Heart left ventricle (tissue), 16 donors: Measurements from ENCODE around the gene GAMT. TPM values are rescaled to one million over a fixed set of nuclear protein-coding genes. Genes with fewer than 3 reads are reported as not detected.

Experiments used
- ATAC-seq, 4 donors: fragments of 200-7000 bp; cut with Tn5 transposase; one replicate each; pipeline ENCODE4 v1.9.1; 2020 to 2022; ENCODE audit warnings: moderate library complexity in 4 of 4, mild to moderate bottlenecking in 3 of 4, moderate number of reproducible peaks in 1 of 4
- DNase-seq, 5 donors: peaks; one replicate each; pipeline ENCODE4 v3.0.0-alpha.2; 2020
- H3K27ac ChIP-seq, 12 donors: fragments of 200-600 bp; sonication (generic) in 4 of 12; one replicate each; pipeline versions ENCODE4 v1.5.0 to v1.8.0; 2016 to 2022; ENCODE audit warnings: mild to moderate bottlenecking in 2 of 12
- H3K27me3 ChIP-seq, 9 donors: fragments of 200-600 bp; sonication (generic) in 2 of 9; one replicate each; pipeline versions ENCODE4 v1.5.1 to v1.8.0; 2016 to 2022; ENCODE audit warnings: mild to moderate bottlenecking in 3 of 9
- H3K36me3 ChIP-seq, 9 donors: fragments of 200-600 bp; sonication (generic) in 2 of 9; one replicate each; pipeline versions ENCODE4 v1.5.0 to v1.8.0; 2018 to 2022; ENCODE audit warnings: mild to moderate bottlenecking in 2 of 9
- H3K4me1 ChIP-seq, 12 donors: fragments of 200-600 bp; sonication (generic) in 4 of 12; one replicate each; pipeline versions ENCODE4 v1.5.0 to v1.8.0; 2016 to 2022; ENCODE audit warnings: mild to moderate bottlenecking in 3 of 12
- H3K4me3 ChIP-seq, 12 donors: fragments of 200-600 bp; sonication (generic) in 4 of 12; one replicate each; pipeline versions ENCODE4 v1.5.0 to v1.8.0; 2017 to 2022; ENCODE audit warnings: mild to moderate bottlenecking in 9 of 12, moderate library complexity in 4 of 12
- H3K9me3 ChIP-seq, 12 donors: fragments of 200-600 bp; sonication (generic) in 4 of 12; one replicate each; pipeline versions ENCODE4 v1.5.0 to v1.8.0; 2016 to 2022; ENCODE audit warnings: mild to moderate bottlenecking in 1 of 12
- POLR2A ChIP-seq, 2 donors: fragments of 450-650 bp; IDR thresholded peaks; one replicate each; pipeline ENCODE4 v1.6.1; 2017; ENCODE audit warnings: antibody characterized with exemption in 2 of 2, mild to moderate bottlenecking in 2 of 2, moderate library complexity in 2 of 2
- WGBS, 4 donors: extraction: QIAGEN DNeasy Blood & Tissue Kit in 2 of 4; methylation state at CpG; one replicate each; pipeline versions ENCODE4 v1.1.5 to v1.1.7; 2013 to 2018; 5-methylcytosine and 5-hydroxymethylcytosine counted together
- intact Hi-C, 10 donors: fragments of 100-400 bp; cut with DNase I; formaldehyde crosslinking; loops; one replicate each; pipeline versions ENCODE4 v1.11.1 to v1.14.2; 2022
- polyA plus RNA-seq, 2 donors: library from polyadenylated mRNA; stranded (reverse); fragments of 200-250 nt; gene quantifications; one replicate each; pipeline ENCODE4 v1.2.3, GENCODE V29; 2013
- total RNA-seq, 9 donors: library from RNA; depleted of rRNA in 2 of 9; stranded (reverse); fragments of >200 nt in 2 of 9; fragmentation: NEBNext Ultra II Directional in 3 of 9; extraction: Animal tissue kit (Norgen Biotek cat#: 25700) in 3 of 9; gene quantifications; one replicate each; pipeline versions ENCODE4 v1.1.0 to v1.2.4, GENCODE V29; 2016 to 2023
- TF ChIP-seq, protein P1 (sequence below), 12 donors: fragments of 200-600 bp; sonication (generic) in 4 of 12; IDR thresholded peaks; one replicate each; pipeline versions ENCODE4 v1.5.0 to v1.8.0; 2018 to 2022; ENCODE audit warnings: antibody characterized with exemption in 12 of 12, mild to moderate bottlenecking in 5 of 12
- donor health status: ischemic (EF 13 %, LVEDD 7.1; RV severe dilation, severe dysfunction).
- donor health status: healthy with polysubstance abuse.
- donor health status: DM: no; HTN: yes; CAD: no.
- donor health status: DM: no; HTN: no; CAD: no.
- donor health status: ischemic (EF 25% LVEDD 6.9; RV normal size, moderate dysfunction).
- donor health status: ischemic (EF 25% LVEDD 5.7; RV mildly dilated, moderate dysfunction).
- donor health status: healthy.
- donor health status: DM: yes; HTN: yes; CAD: no.
- donor health status: ischemic (EF 35%, LVEDD 5.7; RV mildly dilated, moderate dysfunction).
- donor health status: nonischemic (EF 11% LVEDD 7.7; RV severe dilation, severe dysfunction).
- donor health status: DM: yes; HTN: yes; CAD: no.
- donor health status: PGD.
- donor health status: ischemic (EF 29% LVEDD 5.4; RV normal size, mild dysfunction).
- donor health status: nonischemic (EF 23%, LVEDD 6.1; RV moderate dilation, normal function).

The GAMT gene
- total and polyA plus RNA-seq, 11 donors, result 21.9 to 180 (median 62.5) TPM

- no peak for DNase-seq
- no peaks in the 10 kb centered on the region for H3K27me3 ChIP-seq
- intact Hi-C loops, result no loop called here
- H3K4me1 ChIP-seq, result peaks cover 0 to 28% (median 1%) of the 10 kb centered on the region in 12 donors
- no peak overlapping the region for H3K4me3 ChIP-seq
- 80 to 84% (median 83%) methylated on average over 28 to 35 of the region's 35 CpGs for WGBS, 4 donors
- H3K9me3 ChIP-seq, result no peaks in the 10 kb centered on the region
- TF ChIP-seq, protein P1, sequence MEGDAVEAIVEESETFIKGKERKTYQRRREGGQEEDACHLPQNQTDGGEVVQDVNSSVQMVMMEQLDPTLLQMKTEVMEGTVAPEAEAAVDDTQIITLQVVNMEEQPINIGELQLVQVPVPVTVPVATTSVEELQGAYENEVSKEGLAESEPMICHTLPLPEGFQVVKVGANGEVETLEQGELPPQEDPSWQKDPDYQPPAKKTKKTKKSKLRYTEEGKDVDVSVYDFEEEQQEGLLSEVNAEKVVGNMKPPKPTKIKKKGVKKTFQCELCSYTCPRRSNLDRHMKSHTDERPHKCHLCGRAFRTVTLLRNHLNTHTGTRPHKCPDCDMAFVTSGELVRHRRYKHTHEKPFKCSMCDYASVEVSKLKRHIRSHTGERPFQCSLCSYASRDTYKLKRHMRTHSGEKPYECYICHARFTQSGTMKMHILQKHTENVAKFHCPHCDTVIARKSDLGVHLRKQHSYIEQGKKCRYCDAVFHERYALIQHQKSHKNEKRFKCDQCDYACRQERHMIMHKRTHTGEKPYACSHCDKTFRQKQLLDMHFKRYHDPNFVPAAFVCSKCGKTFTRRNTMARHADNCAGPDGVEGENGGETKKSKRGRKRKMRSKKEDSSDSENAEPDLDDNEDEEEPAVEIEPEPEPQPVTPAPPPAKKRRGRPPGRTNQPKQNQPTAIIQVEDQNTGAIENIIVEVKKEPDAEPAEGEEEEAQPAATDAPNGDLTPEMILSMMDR (IDR thresholded peaks at IDR 0.05), result no peak
- TF ChIP-seq POLR2A (IDR thresholded peaks at IDR 0.05), result no peak
- no peak overlapping the region for H3K27ac ChIP-seq
- H3K36me3 ChIP-seq, result peaks cover 2 to 96% (median 90%) of the 10 kb centered on the region in 9 donors
- ATAC-seq, result no peak
These were observed 34.2 kb downstream of the GAMT start for GRCh38 chr19:1366899-1367870.

DNA sequence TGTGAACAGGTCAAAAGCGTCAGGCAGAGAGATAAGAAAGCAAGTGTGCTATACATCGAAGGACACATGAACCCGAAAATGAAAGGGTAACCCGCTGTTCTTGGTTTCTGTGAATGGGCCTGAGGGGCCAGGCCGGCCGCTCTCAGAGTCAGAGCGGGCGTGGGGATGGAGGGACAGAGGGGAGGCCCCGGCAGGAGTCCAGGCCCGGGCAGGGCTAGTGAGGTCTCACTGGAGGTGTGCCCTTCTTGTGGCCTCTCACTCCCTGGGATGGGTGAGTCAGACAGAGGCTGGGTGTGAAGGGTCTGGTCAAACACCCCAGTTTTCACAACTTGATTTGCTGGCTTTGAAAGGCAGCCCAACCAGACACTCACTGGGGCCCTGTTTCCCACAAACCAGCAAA, 35.0 kb downstream of the GAMT start:
- DNase-seq, result no peak
- Histone ChIP-seq H3K27me3 (no peaks in the 10 kb centered on the region), H3K36me3 (peaks cover 2 to 96% (median 83%) of the 10 kb centered on the region in 9 donors), H3K27ac (no peak overlapping the region), H3K4me1 (peaks cover 0 to 36% (median 7%) of the 10 kb centered on the region in 12 donors), H3K9me3 (no peaks in the 10 kb centered on the region), H3K4me3 (no peak overlapping the region)
- ATAC-seq, result no peak
- TF ChIP-seq, protein P1 (IDR thresholded peaks at IDR 0.05), result no peak
- TF ChIP-seq POLR2A (IDR thresholded peaks at IDR 0.05), result no peak
- intact Hi-C loops, result no loop called here
- WGBS, 4 donors, result 94 to 96% (median 95%) methylated on average over 10 of the region's 10 CpGs

- WGBS, 4 donors, result 89 to 93% (median 92%) methylated on average over 36 to 37 of the region's 37 CpGs
- Histone ChIP-seq H3K9me3 (no peaks in the 10 kb centered on the region), H3K27ac (no peak overlapping the region), H3K4me1 (peaks cover 0 to 43% (median 14%) of the 10 kb centered on the region in 12 donors), H3K4me3 (no peak overlapping the region), H3K36me3 (peaks cover 0 to 93% (median 76%) of the 10 kb centered on the region in 9 donors), H3K27me3 (no peaks in the 10 kb centered on the region)
- no peak for TF ChIP-seq POLR2A (IDR thresholded peaks at IDR 0.05)
- TF ChIP-seq, protein P1 (IDR thresholded peaks at IDR 0.05), result no peak
- ATAC-seq (no peak), DNase-seq (no peak)
- intact Hi-C loops, result no loop called here
These were observed 35.7 kb downstream of the GAMT start for GRCh38 chr19:1365319-1366269.
